ENCODE measurements around the gene CDK6. TPM values are rescaled to one million over a fixed set of nuclear protein-coding genes. Genes with fewer than 3 reads are reported as not detected.

Gene CDK6
- total and polyA plus RNA-seq, 4 donors = 3.3 to 35.0 (median 12.0) TPM

- H3K9ac ChIP-seq (ENCODE audit: low read depth in 1 of 2, low read length in 2 of 2) = no peak overlapping the region
- peaks cover 0 to 37% (median 25%) of the 10 kb centered on the region in 4 donors for H3K4me1 ChIP-seq (ENCODE audit: control insufficient read depth in 4 of 4, insufficient read depth in 4 of 4, low read length in 3 of 4)
- peak overlapping the region; percentile 90 to 93 for H3K27ac ChIP-seq (ENCODE audit: low read depth in 1 of 2, low read length in 2 of 2)
- no peak for TF ChIP-seq RXRA (IDR thresholded peaks at IDR 0.05)
- TF ChIP-seq ATF3 (IDR thresholded peaks at IDR 0.05) = no peak
- no peak for TF ChIP-seq JUND (IDR thresholded peaks at IDR 0.05)
- no peak for TF ChIP-seq REST (IDR thresholded peaks at IDR 0.05)
- TF ChIP-seq SP1 (IDR thresholded peaks at IDR 0.05) = no peak
- no peak for TF ChIP-seq ZBTB33 (IDR thresholded peaks at IDR 0.05)
- TF ChIP-seq MAX (IDR thresholded peaks at IDR 0.05) = no peak
- TF ChIP-seq EGR1 (IDR thresholded peaks at IDR 0.05; ENCODE audit: low read depth in 2 of 2) = no peak
- TF ChIP-seq NR2F2 (IDR thresholded peaks at IDR 0.05) = no peak
- TF ChIP-seq HNF4G (IDR thresholded peaks at IDR 0.05) = no peak
- TF ChIP-seq FOXA1 (IDR thresholded peaks at IDR 0.05) = no peak
- TF ChIP-seq GABPA (IDR thresholded peaks at IDR 0.05 in 1 of 2, conservative IDR thresholded peaks at IDR 0.05 in 1 of 2) = no peak
- H3K4me3 ChIP-seq (ENCODE audit: low read depth in 1 of 3, low read length in 3 of 3) = no peak overlapping the region
- 77% methylated on average over 4 of the region's 4 CpGs for WGBS
- no peaks in the 10 kb centered on the region for H3K9me3 ChIP-seq (ENCODE audit: control insufficient read depth in 4 of 4, low read length in 3 of 4)
- H3K36me3 ChIP-seq (ENCODE audit: control insufficient read depth in 4 of 4, insufficient read depth in 3 of 4, low read depth in 1 of 4, low read length in 3 of 4) = no peaks in the 10 kb centered on the region
- no peaks in the 10 kb centered on the region for H3K27me3 ChIP-seq (ENCODE audit: control insufficient read depth in 4 of 4, insufficient read depth in 4 of 4, low read length in 3 of 4)
- no peak for DNase-seq (ENCODE audit: low spot score)
Measured at GRCh38 chr7:92696584-92696983, 139.8 kb downstream of the CDK6 start.

- Histone ChIP-seq H3K27ac (ENCODE audit: low read depth in 1 of 2, low read length in 2 of 2) (peak overlapping the region; percentile 90 to 93), H3K36me3 (ENCODE audit: control insufficient read depth in 4 of 4, insufficient read depth in 3 of 4, low read depth in 1 of 4, low read length in 3 of 4) (no peaks in the 10 kb centered on the region), H3K4me3 (ENCODE audit: low read depth in 1 of 3, low read length in 3 of 3) (peak overlapping the region; percentile 59 to 80 (median 77)), H3K4me1 (ENCODE audit: control insufficient read depth in 4 of 4, insufficient read depth in 4 of 4, low read length in 3 of 4) (peaks cover 0 to 42% (median 27%) of the 10 kb centered on the region in 4 donors), H3K9me3 (ENCODE audit: control insufficient read depth in 4 of 4, low read length in 3 of 4) (no peaks in the 10 kb centered on the region), H3K9ac (ENCODE audit: low read depth in 1 of 2, low read length in 2 of 2) (peak overlapping the region; percentile 58 to 78), H3K27me3 (ENCODE audit: control insufficient read depth in 4 of 4, insufficient read depth in 4 of 4, low read length in 3 of 4) (no peaks in the 10 kb centered on the region)
- WGBS = 9% methylated on average over 15 of the region's 15 CpGs
- DNase-seq (ENCODE audit: low spot score) = peak; percentile 56
- TF ChIP-seq FOXA1 (IDR thresholded peaks at IDR 0.05) (no peak), NR2F2 (IDR thresholded peaks at IDR 0.05) (peak; percentile 50), JUND (IDR thresholded peaks at IDR 0.05) (peak; percentile 48 to 69), SP1 (IDR thresholded peaks at IDR 0.05) (peak; percentile 97), HNF4G (IDR thresholded peaks at IDR 0.05) (peak; percentile 57), MAX (IDR thresholded peaks at IDR 0.05) (peak; percentile 59), FOXA2 (IDR thresholded peaks at IDR 0.05) (peak; percentile 54), YY1 (IDR thresholded peaks at IDR 0.05) (peak; percentile 78), ATF3 (IDR thresholded peaks at IDR 0.05) (no peak), HNF4A (conservative IDR thresholded peaks at IDR 0.05) (peak; percentile 82 to 85), GABPA (IDR thresholded peaks at IDR 0.05 in 1 of 2, conservative IDR thresholded peaks at IDR 0.05 in 1 of 2) (peak in 1 of 2 donors; percentile 19), TAF1 (conservative IDR thresholded peaks at IDR 0.05) (peak; percentile 88), REST (IDR thresholded peaks at IDR 0.05) (peak; percentile 74), CTCF (IDR thresholded peaks at IDR 0.05; ENCODE audit: low read depth, low read length, missing input control) (peak; percentile 0)
Measured at GRCh38 chr7:92695308-92696261, 140.8 kb downstream of the CDK6 start.

All from liver (tissue), 9 donors.